Esophagus squamous epithelium (tissue), 5 donors: ENCODE data around the gene CCDC69. TPM values are rescaled to one million over a fixed set of nuclear protein-coding genes. Genes with fewer than 3 reads are reported as not detected.

Experiments
- DNase-seq: peaks from one replicate; lab custom pipeline; 2025; lab: John Stamatoyannopoulos, UW
- H3K27ac ChIP-seq, 4 donors: fragments of 200-600 bp; sonication (generic); one replicate each; pipeline ENCODE4 v1.5.1; 2016 to 2019; ENCODE audit warnings: mild to moderate bottlenecking in 1 of 4
- H3K27me3 ChIP-seq, 4 donors: fragments of 200-600 bp; sonication (generic); 1 replicate in 3 of 4; 2 replicates in 1 of 4; pipeline versions ENCODE4 v1.5.1 to v1.6.0; 2017 to 2021; ENCODE audit warnings: antibody characterized with exemption in 1 of 4
- H3K36me3 ChIP-seq, 3 donors: fragments of 200-600 bp; sonication (generic); one replicate each; pipeline ENCODE4 v1.5.1; 2016 to 2019
- H3K4me1 ChIP-seq, 3 donors: fragments of 200-600 bp; sonication (generic); one replicate each; pipeline ENCODE4 v1.5.1; 2017 to 2019
- H3K4me3 ChIP-seq, 4 donors: fragments of 200-600 bp; sonication (generic); 1 replicate in 3 of 4; 2 replicates in 1 of 4; pipeline ENCODE4 v1.5.1; 2016 to 2019; ENCODE audit warnings: mild to moderate bottlenecking in 2 of 4, moderate library complexity in 1 of 4
- H3K9me3 ChIP-seq, 3 donors: fragments of 200-600 bp; sonication (generic); one replicate each; pipeline ENCODE4 v1.5.1; 2016 to 2019
- CTCF ChIP-seq, 6 experiments: fragments of 450-650 bp in 4 of 6; fragments of 200-600 bp in 2 of 6; sonication (generic) in 2 of 6; IDR thresholded peaks; one replicate each; pipeline ENCODE4 v1.5.1; 2016 to 2019; ENCODE audit warnings: antibody characterized with exemption in 6 of 6, mild to moderate bottlenecking in 4 of 6, moderate library complexity in 4 of 6
- POLR2A ChIP-seq, 4 donors: fragments of 450-650 bp; IDR thresholded peaks; one replicate each; pipeline ENCODE4 v1.6.1; 2017; ENCODE audit warnings: antibody characterized with exemption in 4 of 4, mild to moderate bottlenecking in 4 of 4, moderate library complexity in 3 of 4
- WGBS, 2 donors: methylation state at CpG; one replicate each; pipeline ENCODE4 v1.1.5; 2018; 5-methylcytosine and 5-hydroxymethylcytosine counted together
- intact Hi-C: fragments of 100-400 bp; cut with DNase I; formaldehyde crosslinking; loops from one replicate; pipeline ENCODE4 v1.15.0; 2022
- total RNA-seq, 4 donors: library from RNA; depleted of rRNA; stranded (reverse); fragments of >200 nt; gene quantifications; one replicate each; pipeline ENCODE4 v1.1.0, GENCODE V29; 2016
- donor health status: DM: yes; HTN: yes; CAD: no.

The CCDC69 gene
- total RNA-seq, 4 donors from 2014 or later = 10.9 to 87.0 (median 37.8) TPM

DNA sequence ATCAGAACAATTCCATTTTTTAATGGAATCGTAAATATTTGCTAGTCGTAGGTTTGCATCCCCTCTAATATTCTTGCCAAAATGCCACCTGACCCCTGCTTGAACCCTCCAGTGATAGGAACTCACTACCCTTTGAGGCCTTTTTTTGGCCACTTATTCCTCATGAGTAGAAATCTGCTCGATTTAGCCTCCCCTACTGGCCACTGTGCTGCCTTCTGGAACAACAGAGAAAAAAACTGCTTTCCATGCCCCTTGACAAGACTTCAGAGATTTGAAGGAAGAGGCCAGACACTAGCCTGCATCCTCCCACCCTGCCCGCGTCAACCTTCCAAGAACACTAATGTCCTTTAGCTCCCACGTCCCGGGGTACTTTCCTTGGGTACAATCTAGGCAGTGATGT, 4.1 kb downstream of the CCDC69 start:
- H3K36me3 ChIP-seq = no peaks in the 10 kb centered on the region
- H3K4me1 ChIP-seq = peaks cover 22 to 94% (median 60%) of the 10 kb centered on the region in 3 donors
- TF ChIP-seq POLR2A (IDR thresholded peaks at IDR 0.05) (no peak), CTCF (IDR thresholded peaks at IDR 0.05) (peak in 3 of 6 experiments; percentile 7 to 21 (median 13))
- peak overlapping the region in 3 of 4 donors; percentile 87 to 97 (median 91) for H3K27ac ChIP-seq
- H3K27me3 ChIP-seq = no peaks in the 10 kb centered on the region
- peak overlapping the region in 1 of 4 donors; percentile 98 for H3K4me3 ChIP-seq
- no peak for DNase-seq
- 69 to 87% methylated on average over 7 of the region's 7 CpGs for WGBS, 2 donors
- intact Hi-C loops = no loop called here
- H3K9me3 ChIP-seq = no peaks in the 10 kb centered on the region

DNA sequence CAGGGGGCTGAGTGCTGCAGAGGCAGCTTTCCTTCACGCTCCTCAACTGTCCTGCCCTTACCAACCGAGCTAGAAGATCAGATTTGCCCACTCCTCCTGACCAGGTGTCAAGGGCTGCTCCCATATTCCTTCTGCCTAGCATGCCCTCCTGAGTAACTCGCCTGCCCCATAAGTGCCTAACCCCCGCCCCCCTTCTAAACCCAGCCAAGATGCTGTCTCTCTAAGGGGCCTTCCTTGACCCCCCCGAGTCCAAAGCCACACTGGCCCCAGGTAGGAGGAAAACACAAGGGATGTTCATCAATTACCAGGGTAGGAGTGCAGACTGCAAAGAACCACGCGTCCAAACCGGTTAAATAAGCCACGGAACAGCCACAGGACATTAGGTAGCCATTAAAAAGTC, 4.8 kb downstream of the CCDC69 start:
- WGBS, 2 donors = 86 to 93% methylated on average over 5 to 8 of the region's 9 CpGs
- Histone ChIP-seq H3K9me3 (no peaks in the 10 kb centered on the region), H3K4me1 (peaks cover 29 to 94% (median 63%) of the 10 kb centered on the region in 3 donors), H3K27me3 (no peaks in the 10 kb centered on the region), H3K36me3 (no peaks in the 10 kb centered on the region), H3K27ac (peak overlapping the region in 2 of 4 donors; percentile 50 to 51), H3K4me3 (no peak overlapping the region)
- intact Hi-C loops = no loop called here
- no peak for DNase-seq
- TF ChIP-seq POLR2A (IDR thresholded peaks at IDR 0.05) (no peak), CTCF (IDR thresholded peaks at IDR 0.05) (no peak)

GRCh38 chr5:151218177-151218576, 5.7 kb downstream of the CCDC69 start:
- Histone ChIP-seq H3K4me3 (no peak overlapping the region), H3K4me1 (peaks cover 29 to 96% (median 72%) of the 10 kb centered on the region in 3 donors), H3K36me3 (no peaks in the 10 kb centered on the region), H3K27me3 (no peaks in the 10 kb centered on the region), H3K27ac (peak overlapping the region in 3 of 4 donors; percentile 28 to 75 (median 51)), H3K9me3 (no peaks in the 10 kb centered on the region)
- WGBS, 2 donors = 53 to 68% methylated on average over 5 to 6 of the region's 6 CpGs
- intact Hi-C loops = no loop called here
- TF ChIP-seq CTCF (IDR thresholded peaks at IDR 0.05) (no peak), POLR2A (IDR thresholded peaks at IDR 0.05) (no peak)
- no peak for DNase-seq

- H3K27ac ChIP-seq = peak overlapping the region in 1 of 4 donors; percentile 75
- intact Hi-C loops = no loop called here
- no peak overlapping the region for H3K4me3 ChIP-seq
- no peak for TF ChIP-seq CTCF (IDR thresholded peaks at IDR 0.05)
- TF ChIP-seq POLR2A (IDR thresholded peaks at IDR 0.05) = no peak
- H3K27me3 ChIP-seq = no peaks in the 10 kb centered on the region
- peaks cover 30 to 96% (median 73%) of the 10 kb centered on the region in 3 donors for H3K4me1 ChIP-seq
- H3K36me3 ChIP-seq = no peaks in the 10 kb centered on the region
- WGBS, 2 donors = 63 to 75% methylated on average over 5 of the region's 5 CpGs
- no peaks in the 10 kb centered on the region for H3K9me3 ChIP-seq
- no peak for DNase-seq
These were observed 7.1 kb downstream of the CCDC69 start for GRCh38 chr5:151216781-151217180.

DNA sequence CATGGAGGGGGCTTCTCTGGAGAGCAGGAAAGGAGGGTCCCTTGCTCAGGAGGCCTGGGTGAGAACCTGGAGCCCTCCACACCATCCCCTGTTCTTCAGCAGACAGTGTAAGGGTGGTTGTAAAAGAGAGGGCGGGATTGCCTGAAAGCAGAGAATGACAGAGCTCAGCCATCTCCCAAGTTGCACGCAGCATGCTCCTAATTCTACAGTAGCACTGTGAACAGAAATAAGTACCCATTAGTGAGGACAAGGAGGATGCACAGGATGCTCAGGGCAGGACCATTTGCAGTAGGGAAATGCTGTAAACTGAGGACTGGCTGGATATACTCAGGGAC, 8.4 kb downstream of the CCDC69 start:
- DNase-seq = no peak
- peak overlapping the region; percentile 54 to 91 (median 84) for H3K27ac ChIP-seq
- H3K4me3 ChIP-seq = no peak overlapping the region
- intact Hi-C loops = no loop called here
- 89 to 92% methylated on average over 2 of the region's 2 CpGs for WGBS, 2 donors
- TF ChIP-seq POLR2A (IDR thresholded peaks at IDR 0.05) = no peak
- no peak for TF ChIP-seq CTCF (IDR thresholded peaks at IDR 0.05)
- H3K27me3 ChIP-seq = no peaks in the 10 kb centered on the region
- H3K4me1 ChIP-seq = peaks cover 23 to 96% (median 73%) of the 10 kb centered on the region in 3 donors
- no peaks in the 10 kb centered on the region for H3K9me3 ChIP-seq
- no peaks in the 10 kb centered on the region for H3K36me3 ChIP-seq
